GM04504 (cell line): ENCODE measurements around the gene NXPE4.

Experiments used
- DNase-seq: peaks from one replicate; pipeline ENCODE4 v3.0.0-alpha.2; 2012; ENCODE audit warnings: low read depth

The NXPE4 gene

DNA sequence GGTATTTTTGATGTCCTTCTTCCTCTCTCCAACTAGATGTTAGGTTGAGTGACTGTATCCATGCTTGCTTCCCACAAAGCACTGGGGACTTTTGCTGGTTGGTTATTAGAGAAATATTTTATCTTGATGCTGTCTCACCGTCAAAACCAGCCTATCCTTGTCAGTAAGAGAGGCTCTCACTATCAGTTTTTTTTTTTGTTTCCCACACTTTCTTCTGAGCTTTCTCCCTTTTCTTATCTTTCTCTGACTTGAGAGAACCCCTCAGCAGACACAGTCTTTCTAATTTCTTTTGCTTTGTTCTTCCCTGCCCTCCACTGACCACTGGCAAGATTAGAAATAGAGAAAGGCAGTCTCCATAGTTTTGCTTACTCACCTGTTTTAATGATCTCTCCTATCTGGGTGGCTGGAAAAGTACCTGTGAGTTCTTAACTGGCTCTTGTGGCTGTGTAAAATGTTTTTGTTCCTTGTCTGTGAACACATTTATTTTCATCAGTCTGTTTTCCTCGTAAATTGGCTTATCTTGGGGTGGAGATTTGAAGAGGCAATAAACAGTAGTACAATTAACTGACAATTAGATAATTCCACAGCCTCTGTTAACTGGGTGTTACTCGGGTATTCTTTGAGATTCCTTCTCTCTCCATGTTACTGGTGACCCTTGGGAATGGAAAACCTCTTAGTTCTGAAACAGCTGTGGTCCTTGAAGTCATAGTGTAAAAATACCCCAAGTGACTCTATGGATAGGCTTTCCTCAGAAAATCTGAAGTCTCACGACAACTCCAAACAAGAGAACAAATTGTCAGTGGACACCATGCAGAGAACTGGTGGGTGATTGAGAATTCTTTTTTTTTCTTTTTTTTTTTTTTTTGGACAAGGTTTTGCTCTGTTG is 35.9 kb downstream of the NXPE4 start, which contains the start of gene NXPE1:
TSS of gene NXPE1 (minus strand) at position 457 of the 886 bp plus-strand sequence. CDS start 8,680 bp downstream, outside the sequence.
- DNase-seq, result no peak

DNA sequence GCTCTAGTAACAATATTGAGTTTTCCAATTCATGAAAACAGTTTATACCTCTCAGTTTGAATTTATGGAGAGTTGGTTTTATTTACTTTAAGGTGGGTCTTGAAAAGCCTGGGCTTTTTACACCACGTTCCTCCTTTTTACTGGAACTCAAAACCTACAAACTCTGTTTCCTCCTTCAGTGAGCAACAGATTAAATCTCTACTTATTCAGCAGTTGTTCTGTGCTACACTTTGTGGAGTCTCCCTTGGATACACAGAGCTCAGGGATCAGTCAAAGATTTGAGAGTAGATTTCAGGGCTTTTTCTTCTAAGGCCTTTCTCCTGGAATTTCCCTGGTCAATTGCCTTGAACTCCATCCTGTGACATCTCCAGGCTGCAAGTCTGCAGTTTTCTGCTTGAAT is 39.5 kb downstream of the NXPE4 start:
- DNase-seq, result no peak

DNA sequence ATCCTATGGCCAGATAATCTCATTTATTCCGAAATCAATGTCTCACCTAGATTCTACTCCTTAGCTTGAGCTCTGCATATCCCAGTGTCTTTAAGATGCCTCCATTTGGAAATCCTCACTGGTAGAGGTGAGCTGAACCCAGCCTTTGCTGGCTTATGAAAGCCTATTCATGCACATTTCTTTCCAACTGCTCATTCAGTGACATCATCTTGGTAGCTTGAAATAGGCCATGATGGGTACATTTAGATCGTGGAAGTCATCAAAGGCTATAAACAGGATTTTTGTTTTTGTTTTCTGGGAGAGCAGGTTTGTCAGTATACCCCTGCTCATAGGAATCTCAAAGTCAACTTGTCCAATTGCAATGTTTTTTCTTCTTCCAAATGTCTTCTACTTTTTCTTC is 41.9 kb downstream of the NXPE4 start:
- DNase-seq, result no peak

DNA sequence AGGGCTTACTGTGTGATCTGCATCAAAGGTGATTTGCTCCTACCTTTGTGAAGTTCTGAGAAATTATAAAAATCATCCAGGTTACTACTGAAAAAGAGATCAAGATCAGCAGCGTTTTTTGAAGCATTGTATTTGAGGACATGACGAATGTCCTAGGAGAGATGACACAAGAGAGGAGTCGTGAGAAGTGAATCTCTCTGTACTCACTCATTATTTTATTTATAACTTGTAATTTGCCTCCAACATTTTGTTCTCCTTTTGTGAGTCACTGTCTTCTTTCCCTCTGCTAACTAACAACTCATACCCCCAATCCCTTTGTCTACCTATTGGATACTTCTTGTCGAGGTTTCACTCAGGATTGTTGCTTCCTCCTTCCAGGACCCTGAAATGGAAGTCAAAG is 44.5 kb downstream of the NXPE4 start:
- no peak for DNase-seq

DNA sequence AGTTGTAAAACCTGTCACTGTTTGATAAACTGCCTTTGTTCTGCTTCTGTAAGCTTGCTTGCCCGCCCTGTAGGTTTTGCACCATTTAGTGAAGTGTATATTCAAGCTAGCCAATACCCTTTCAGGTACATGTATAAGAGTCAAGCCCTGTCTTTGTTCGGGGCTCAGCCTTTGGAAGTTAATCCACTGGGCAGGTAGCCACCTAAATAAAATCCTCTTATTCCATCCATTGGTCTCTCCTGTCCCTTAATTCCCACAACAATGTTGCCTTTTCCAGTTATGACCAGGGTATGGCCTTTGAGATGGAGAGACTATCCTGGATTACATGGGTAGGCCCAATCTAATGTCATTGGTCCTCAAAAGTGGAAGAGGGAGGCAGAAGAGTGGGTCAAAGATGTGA is 69.9 kb downstream of the NXPE4 start:
- no peak for DNase-seq

DNA sequence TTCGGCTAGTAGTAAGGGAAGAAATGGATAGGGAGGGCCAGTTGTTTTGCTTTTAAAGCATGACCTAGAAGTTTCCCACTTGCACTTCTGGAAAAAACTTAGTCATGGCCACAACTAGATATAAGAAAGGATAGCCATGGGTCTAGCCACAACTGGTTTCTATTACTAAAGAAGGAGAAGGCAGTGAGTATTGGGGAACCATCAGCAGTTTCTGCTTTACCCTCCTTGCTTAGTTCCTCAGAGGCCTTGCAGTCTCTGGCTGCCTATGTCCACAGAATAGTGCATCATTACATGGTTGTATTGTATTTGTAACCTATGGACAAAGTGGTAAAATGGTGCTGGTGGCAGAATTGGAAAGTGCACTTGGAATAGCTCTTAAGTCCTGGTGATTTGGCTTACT is 71.5 kb downstream of the NXPE4 start:
- DNase-seq, result no peak

DNA sequence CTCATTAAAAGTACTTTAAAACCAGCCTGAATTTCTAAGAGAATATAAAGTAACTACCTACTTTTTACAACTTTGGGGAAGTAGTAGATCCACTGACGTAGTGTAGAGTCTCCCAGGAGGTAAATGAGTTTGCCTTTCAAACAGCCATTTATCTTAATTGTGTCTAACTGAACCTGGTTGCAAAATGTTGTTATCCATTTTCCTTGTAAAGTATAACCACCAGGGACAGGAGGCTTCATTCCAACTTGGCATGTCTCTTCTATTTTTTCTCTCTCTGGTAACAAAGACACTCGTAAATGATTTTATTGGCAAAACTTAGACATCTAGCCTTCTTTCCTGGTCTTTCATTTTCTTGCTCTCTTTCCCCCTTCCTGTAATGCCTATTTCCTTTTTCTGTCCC is 72.8 kb downstream of the NXPE4 start:
- DNase-seq, result no peak
